Peyer's patch (tissue), 4 donors: Measurements from ENCODE around the gene SETD1A. TPM values are rescaled to one million over a fixed set of nuclear protein-coding genes. Genes with fewer than 3 reads are reported as not detected.

ENCODE experiments used
- DNase-seq, 3 donors: peaks; one replicate each; pipeline ENCODE4 v3.0.0-alpha.2; 2017 to 2019
- H3K27ac ChIP-seq, 4 donors: fragments of 200-600 bp; sonication (generic); one replicate each; pipeline ENCODE4 v1.5.1; 2016 to 2019
- H3K27me3 ChIP-seq, 2 donors: fragments of 200-600 bp; sonication (generic); one replicate each; pipeline ENCODE4 v1.5.1; 2019
- H3K36me3 ChIP-seq, 3 donors: fragments of 200-600 bp; sonication (generic); one replicate each; pipeline ENCODE4 v1.5.1; 2016 to 2019
- H3K4me1 ChIP-seq, 4 donors: fragments of 200-600 bp; sonication (generic); one replicate each; pipeline ENCODE4 v1.5.1; 2016 to 2019
- H3K4me3 ChIP-seq, 4 donors: fragments of 200-600 bp; sonication (generic); 1 replicate in 3 of 4; 2 replicates in 1 of 4; pipeline ENCODE4 v1.5.1; 2016 to 2019; ENCODE audit warnings: mild to moderate bottlenecking in 1 of 4
- H3K9me3 ChIP-seq, 4 donors: fragments of 200-600 bp; sonication (generic); one replicate each; pipeline ENCODE4 v1.5.1; 2016 to 2019; ENCODE audit warnings: mild to moderate bottlenecking in 1 of 4
- POLR2A ChIP-seq, 2 donors: fragments of 450-650 bp; IDR thresholded peaks; one replicate each; pipeline ENCODE4 v1.5.1; 2017; ENCODE audit warnings: antibody characterized with exemption in 2 of 2, mild to moderate bottlenecking in 2 of 2, moderate library complexity in 2 of 2
- total RNA-seq, 4 donors: library from RNA; depleted of rRNA; stranded (reverse); fragments of >200 nt; gene quantifications; one replicate each; pipeline ENCODE4 v1.1.0, GENCODE V29; 2016
- TF ChIP-seq, protein P1 (sequence below), 6 experiments: fragments of 450-650 bp in 4 of 6; fragments of 200-600 bp in 2 of 6; sonication (generic) in 1 of 6; IDR thresholded peaks; one replicate each; pipeline ENCODE4 v1.5.1; 2017 to 2019; ENCODE audit warnings: antibody characterized with exemption in 6 of 6, mild to moderate bottlenecking in 3 of 6, moderate library complexity in 1 of 6

The SETD1A gene
- total RNA-seq, 4 donors from 2014 or later, result 10.0 to 22.0 (median 16.5) TPM

GRCh38 chr16:30956601-30957455 is 726 bp upstream of the SETD1A start:
- Histone ChIP-seq H3K4me3 (peak overlapping the region; percentile 67 to 93 (median 83)), H3K36me3 (peaks cover 0 to 26% (median 0%) of the 10 kb centered on the region in 3 donors), H3K27ac (peak overlapping the region; percentile 89 to 99 (median 95)), H3K9me3 (no peaks in the 10 kb centered on the region), H3K27me3 (no peaks in the 10 kb centered on the region), H3K4me1 (peaks cover 2 to 29% (median 8%) of the 10 kb centered on the region in 4 donors)
- no peak for TF ChIP-seq POLR2A (IDR thresholded peaks at IDR 0.05)
- TF ChIP-seq, protein P1, sequence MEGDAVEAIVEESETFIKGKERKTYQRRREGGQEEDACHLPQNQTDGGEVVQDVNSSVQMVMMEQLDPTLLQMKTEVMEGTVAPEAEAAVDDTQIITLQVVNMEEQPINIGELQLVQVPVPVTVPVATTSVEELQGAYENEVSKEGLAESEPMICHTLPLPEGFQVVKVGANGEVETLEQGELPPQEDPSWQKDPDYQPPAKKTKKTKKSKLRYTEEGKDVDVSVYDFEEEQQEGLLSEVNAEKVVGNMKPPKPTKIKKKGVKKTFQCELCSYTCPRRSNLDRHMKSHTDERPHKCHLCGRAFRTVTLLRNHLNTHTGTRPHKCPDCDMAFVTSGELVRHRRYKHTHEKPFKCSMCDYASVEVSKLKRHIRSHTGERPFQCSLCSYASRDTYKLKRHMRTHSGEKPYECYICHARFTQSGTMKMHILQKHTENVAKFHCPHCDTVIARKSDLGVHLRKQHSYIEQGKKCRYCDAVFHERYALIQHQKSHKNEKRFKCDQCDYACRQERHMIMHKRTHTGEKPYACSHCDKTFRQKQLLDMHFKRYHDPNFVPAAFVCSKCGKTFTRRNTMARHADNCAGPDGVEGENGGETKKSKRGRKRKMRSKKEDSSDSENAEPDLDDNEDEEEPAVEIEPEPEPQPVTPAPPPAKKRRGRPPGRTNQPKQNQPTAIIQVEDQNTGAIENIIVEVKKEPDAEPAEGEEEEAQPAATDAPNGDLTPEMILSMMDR (IDR thresholded peaks at IDR 0.05), result peak in 2 of 6 experiments; percentile 11 to 29
- peak; percentile 77 to 91 (median 90) for DNase-seq

DNA sequence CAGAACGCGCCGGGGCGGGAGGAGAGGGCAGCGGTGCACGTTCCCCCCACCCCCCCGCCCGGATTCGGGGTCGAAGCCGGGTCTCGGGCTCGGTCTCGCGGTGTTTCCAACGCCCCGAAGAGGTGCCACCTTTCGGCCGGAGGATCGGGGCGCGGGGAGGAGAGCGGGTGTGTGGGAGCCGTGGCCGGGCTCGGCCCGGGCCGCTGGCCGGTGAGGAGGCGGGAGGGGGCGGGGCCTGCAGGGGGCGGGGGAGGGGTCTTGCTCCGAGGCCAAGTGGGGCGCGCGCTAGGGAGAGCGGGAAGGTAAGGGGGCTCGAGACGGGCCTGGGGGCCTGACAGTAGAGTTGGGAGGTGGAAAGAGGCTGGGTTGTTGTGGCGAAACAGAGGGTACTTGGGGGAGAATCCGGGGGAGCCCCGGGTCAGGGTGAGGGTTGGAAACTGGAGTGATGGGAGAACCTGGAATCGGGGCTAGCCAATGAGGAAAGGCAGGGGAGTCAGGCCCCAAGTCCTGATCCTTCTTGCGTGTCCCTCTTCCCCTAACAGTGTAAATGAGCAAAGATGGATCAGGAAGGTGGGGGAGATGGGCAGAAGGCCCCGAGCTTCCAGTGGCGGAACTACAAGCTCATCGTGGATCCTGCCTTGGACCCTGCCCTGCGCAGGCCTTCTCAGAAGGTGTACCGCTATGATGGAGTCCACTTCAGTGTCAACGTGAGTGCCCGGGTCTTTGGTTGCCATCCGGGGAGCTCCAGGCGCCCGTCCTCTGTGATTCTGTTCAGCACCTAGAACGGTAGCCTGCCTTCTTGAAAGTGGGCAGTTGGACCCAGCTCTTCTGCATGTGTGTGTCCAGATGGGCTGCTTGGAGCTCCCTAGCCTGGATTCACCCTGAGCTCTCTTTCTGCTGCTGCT is 873 bp downstream of the SETD1A start:
- no peak for TF ChIP-seq POLR2A (IDR thresholded peaks at IDR 0.05)
- TF ChIP-seq, protein P1 (IDR thresholded peaks at IDR 0.05), result no peak
- peak overlapping the region; percentile 89 to 99 (median 95) for H3K27ac ChIP-seq
- peaks cover 2 to 25% (median 8%) of the 10 kb centered on the region in 4 donors for H3K4me1 ChIP-seq
- peaks cover 0 to 42% (median 0%) of the 10 kb centered on the region in 3 donors for H3K36me3 ChIP-seq
- H3K9me3 ChIP-seq, result no peaks in the 10 kb centered on the region
- peak in 2 of 3 donors; percentile 31 to 66 for DNase-seq
- peak overlapping the region; percentile 67 to 93 (median 83) for H3K4me3 ChIP-seq
- H3K27me3 ChIP-seq, result no peaks in the 10 kb centered on the region

- TF ChIP-seq POLR2A (IDR thresholded peaks at IDR 0.05), result no peak
- TF ChIP-seq, protein P1 (IDR thresholded peaks at IDR 0.05), result no peak
- no peak overlapping the region for H3K27ac ChIP-seq
- H3K36me3 ChIP-seq, result peaks cover 0 to 72% (median 0%) of the 10 kb centered on the region in 3 donors
- peaks cover 0 to 18% (median 8%) of the 10 kb centered on the region in 4 donors for H3K4me1 ChIP-seq
- H3K4me3 ChIP-seq, result no peak overlapping the region
- no peaks in the 10 kb centered on the region for H3K9me3 ChIP-seq
- DNase-seq, result no peak
- H3K27me3 ChIP-seq, result no peaks in the 10 kb centered on the region
These were observed 3.8 kb downstream of the SETD1A start for GRCh38 chr16:30961384-30961783.

GRCh38 chr16:30963925-30964511 is 6.5 kb downstream of the SETD1A start:
- no peak overlapping the region for H3K4me3 ChIP-seq
- H3K27ac ChIP-seq, result no peak overlapping the region
- H3K27me3 ChIP-seq, result no peaks in the 10 kb centered on the region
- TF ChIP-seq, protein P1 (IDR thresholded peaks at IDR 0.05), result no peak
- TF ChIP-seq POLR2A (IDR thresholded peaks at IDR 0.05), result no peak
- H3K9me3 ChIP-seq, result no peaks in the 10 kb centered on the region
- H3K4me1 ChIP-seq, result peaks cover 0 to 4% (median 1%) of the 10 kb centered on the region in 4 donors
- no peak for DNase-seq
- peaks cover 0 to 96% (median 0%) of the 10 kb centered on the region in 3 donors for H3K36me3 ChIP-seq

- Histone ChIP-seq H3K27ac (no peak overlapping the region), H3K4me1 (no peaks in the 10 kb centered on the region), H3K36me3 (peaks cover 0 to 96% (median 0%) of the 10 kb centered on the region in 3 donors), H3K9me3 (no peaks in the 10 kb centered on the region), H3K27me3 (no peaks in the 10 kb centered on the region), H3K4me3 (no peak overlapping the region)
- DNase-seq, result no peak
- TF ChIP-seq POLR2A (IDR thresholded peaks at IDR 0.05), result no peak
- TF ChIP-seq, protein P1 (IDR thresholded peaks at IDR 0.05), result no peak
These were observed 7.1 kb downstream of the SETD1A start for GRCh38 chr16:30964574-30965226.
